Measurements from ENCODE around the gene CUX1. TPM values are rescaled to one million over a fixed set of nuclear protein-coding genes. Genes with fewer than 3 reads are reported as not detected.

Gene CUX1
- total RNA-seq, 1 experiment from 2014 or later = 64.3 TPM

DNA sequence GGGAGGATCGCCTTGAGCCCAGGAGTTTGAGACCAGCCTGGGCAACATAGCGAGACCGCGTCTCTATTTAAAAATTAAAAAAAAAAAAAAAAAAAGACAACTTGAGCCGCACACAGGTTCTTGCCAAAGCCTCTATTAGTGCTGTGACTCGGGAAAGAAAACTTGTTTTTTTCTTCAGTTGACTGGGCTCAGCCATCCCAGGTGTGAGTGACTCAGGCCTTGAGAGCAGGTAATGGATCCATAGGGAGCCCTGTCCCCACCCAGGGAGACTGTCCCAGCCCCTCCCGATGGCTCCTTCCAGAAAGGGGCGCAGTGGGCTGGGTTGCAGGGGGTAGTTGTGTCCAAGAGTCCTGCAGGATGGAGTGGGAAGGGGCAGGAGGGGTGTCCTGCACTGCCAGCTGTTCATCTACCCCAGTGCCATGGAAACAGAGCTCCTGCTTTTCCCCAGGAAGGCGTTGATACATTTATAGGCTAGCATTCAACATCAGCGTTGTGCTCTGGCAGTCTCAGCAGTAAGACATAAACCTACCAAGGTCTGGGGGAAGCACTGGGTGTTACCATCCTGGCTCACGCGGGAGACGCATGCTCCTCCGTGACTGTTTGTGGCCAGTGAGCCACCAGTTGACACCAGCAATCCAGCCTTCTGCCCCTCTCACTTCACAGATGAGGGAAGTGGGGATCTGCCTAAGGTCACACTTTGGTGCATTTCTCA, 126.6 kb downstream of the CUX1 start (continued):
- TF ChIP-seq, protein P1, sequence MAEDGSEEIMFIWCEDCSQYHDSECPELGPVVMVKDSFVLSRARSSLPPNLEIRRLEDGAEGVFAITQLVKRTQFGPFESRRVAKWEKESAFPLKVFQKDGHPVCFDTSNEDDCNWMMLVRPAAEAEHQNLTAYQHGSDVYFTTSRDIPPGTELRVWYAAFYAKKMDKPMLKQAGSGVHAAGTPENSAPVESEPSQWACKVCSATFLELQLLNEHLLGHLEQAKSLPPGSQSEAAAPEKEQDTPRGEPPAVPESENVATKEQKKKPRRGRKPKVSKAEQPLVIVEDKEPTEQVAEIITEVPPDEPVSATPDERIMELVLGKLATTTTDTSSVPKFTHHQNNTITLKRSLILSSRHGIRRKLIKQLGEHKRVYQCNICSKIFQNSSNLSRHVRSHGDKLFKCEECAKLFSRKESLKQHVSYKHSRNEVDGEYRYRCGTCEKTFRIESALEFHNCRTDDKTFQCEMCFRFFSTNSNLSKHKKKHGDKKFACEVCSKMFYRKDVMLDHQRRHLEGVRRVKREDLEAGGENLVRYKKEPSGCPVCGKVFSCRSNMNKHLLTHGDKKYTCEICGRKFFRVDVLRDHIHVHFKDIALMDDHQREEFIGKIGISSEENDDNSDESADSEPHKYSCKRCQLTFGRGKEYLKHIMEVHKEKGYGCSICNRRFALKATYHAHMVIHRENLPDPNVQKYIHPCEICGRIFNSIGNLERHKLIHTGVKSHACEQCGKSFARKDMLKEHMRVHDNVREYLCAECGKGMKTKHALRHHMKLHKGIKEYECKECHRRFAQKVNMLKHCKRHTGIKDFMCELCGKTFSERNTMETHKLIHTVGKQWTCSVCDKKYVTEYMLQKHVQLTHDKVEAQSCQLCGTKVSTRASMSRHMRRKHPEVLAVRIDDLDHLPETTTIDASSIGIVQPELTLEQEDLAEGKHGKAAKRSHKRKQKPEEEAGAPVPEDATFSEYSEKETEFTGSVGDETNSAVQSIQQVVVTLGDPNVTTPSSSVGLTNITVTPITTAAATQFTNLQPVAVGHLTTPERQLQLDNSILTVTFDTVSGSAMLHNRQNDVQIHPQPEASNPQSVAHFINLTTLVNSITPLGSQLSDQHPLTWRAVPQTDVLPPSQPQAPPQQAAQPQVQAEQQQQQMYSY (CRISPR knock-in tag; IDR thresholded peaks at IDR 0.05) = no peak
- TF ChIP-seq SP1 (CRISPR knock-in tag; conservative IDR thresholded peaks at IDR 0.05) = no peak
- no peak for TF ChIP-seq ARID4B (CRISPR knock-in tag; IDR thresholded peaks at IDR 0.05; ENCODE audit: borderline replicate concordance)

DNA sequence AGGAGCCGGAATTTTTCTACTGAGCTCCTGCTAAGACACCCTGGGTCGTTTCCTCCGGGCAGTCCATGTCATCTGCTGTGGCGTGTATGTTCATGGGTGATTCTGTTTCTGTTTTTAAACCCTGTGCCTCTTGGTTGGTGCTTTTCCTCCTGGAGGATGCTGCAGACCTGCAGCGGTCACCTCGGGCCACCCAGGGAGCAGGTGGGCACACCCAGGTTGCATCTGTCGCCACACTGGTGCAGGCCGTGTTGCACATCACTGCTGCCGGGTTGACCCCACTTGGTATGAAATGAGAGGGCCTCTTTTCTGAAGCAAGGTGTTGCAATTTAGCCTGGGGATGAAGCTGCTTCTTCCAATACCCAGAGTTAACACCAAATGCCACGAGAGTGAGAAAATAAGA, 127.2 kb downstream of the CUX1 start:
- H3K36me3 Mint-ChIP-seq = no peaks in the 10 kb centered on the region
- POLR2A ChIA-PET = interaction anchor here (0.6 kb wide), 1 partner anchor 170 kb away, joined by 5 read pairs; no protein-coding TSS in a partner anchor

DNA sequence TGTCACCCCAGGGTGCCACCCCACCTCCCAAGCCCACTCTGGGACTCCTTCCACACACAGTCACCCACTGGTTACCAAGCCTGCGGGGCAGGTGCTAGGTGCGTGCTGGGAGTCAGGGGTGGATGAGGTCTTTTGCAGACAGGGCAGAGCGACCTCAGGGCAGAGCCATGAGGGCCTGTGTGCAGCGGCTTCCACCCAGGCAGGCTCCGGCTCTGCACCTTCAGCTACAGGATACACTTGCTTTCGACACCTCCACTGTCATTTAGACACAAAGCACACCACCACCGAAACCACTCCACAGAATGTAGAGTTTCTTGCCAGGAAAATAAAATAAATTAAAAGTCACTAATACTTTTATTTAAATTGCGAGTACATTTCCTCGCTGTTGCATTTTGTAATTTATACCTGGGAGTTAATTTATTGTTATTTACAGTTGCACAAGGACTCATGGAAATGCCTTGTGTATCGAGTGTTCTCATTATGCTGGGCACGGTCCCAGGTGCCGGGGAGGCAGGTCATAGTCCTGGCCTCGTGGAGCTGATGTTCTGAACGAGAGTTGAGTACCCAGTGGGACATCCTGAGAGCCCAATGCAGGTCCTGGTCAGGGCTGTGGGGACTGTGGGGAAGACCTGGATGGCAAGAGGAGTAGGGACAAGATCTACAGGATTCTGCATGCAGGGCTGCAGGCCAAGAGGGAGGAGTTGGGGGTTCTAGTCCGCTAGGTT, 127.8 kb downstream of the CUX1 start:
- Mint-ChIP-seq H3K27me3 (ENCODE audit: low read depth) (no peaks in the 10 kb centered on the region), H3K4me1 (peaks cover 84% of the 10 kb centered on the region), H3K4me3 (no peak overlapping the region), H3K27ac (peak overlapping the region; percentile 72), H3K9me3 (no peaks in the 10 kb centered on the region), H3K36me3 (no peaks in the 10 kb centered on the region)
- TF ChIP-seq USF2 (CRISPR knock-in tag; IDR thresholded peaks at IDR 0.05) = no peak
- TF ChIP-seq TEAD1 (CRISPR knock-in tag; IDR thresholded peaks at IDR 0.05) = no peak
- TF ChIP-seq KAT7 (CRISPR knock-in tag; IDR thresholded peaks at IDR 0.05; ENCODE audit: borderline replicate concordance) = no peak
- TF ChIP-seq, protein P2, sequence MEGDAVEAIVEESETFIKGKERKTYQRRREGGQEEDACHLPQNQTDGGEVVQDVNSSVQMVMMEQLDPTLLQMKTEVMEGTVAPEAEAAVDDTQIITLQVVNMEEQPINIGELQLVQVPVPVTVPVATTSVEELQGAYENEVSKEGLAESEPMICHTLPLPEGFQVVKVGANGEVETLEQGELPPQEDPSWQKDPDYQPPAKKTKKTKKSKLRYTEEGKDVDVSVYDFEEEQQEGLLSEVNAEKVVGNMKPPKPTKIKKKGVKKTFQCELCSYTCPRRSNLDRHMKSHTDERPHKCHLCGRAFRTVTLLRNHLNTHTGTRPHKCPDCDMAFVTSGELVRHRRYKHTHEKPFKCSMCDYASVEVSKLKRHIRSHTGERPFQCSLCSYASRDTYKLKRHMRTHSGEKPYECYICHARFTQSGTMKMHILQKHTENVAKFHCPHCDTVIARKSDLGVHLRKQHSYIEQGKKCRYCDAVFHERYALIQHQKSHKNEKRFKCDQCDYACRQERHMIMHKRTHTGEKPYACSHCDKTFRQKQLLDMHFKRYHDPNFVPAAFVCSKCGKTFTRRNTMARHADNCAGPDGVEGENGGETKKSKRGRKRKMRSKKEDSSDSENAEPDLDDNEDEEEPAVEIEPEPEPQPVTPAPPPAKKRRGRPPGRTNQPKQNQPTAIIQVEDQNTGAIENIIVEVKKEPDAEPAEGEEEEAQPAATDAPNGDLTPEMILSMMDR (IDR thresholded peaks at IDR 0.05) = no peak
- TF ChIP-seq NFATC4 (CRISPR knock-in tag; IDR thresholded peaks at IDR 0.05) = no peak
- no peak for TF ChIP-seq SMAD4 (CRISPR knock-in tag; IDR thresholded peaks at IDR 0.05)
- ATAC-seq (no peak), DNase-seq (ENCODE audit: low spot score) (no peak)
- ChIA-PET CTCF (no interaction called here), POLR2A (interaction anchor here (0.6 to 1.8 kb wide), 2 partner anchors 9 to 171 kb away, joined by 5 to 6 read pairs; no protein-coding TSS in a partner anchor)

More for the DNA sequence above, 127.2 kb downstream of the CUX1 start:
- TF ChIP-seq ZNF121 (CRISPR knock-in tag; IDR thresholded peaks at IDR 0.05) (no peak), SP1 (CRISPR knock-in tag; conservative IDR thresholded peaks at IDR 0.05) (no peak), ATF1 (CRISPR knock-in tag; IDR thresholded peaks at IDR 0.05) (no peak)
- TF ChIP-seq, protein P3, sequence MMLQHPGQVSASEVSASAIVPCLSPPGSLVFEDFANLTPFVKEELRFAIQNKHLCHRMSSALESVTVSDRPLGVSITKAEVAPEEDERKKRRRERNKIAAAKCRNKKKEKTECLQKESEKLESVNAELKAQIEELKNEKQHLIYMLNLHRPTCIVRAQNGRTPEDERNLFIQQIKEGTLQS (CRISPR knock-in tag; conservative IDR thresholded peaks at IDR 0.05) = no peak
- Mint-ChIP-seq H3K9me3 (no peaks in the 10 kb centered on the region), H3K27me3 (ENCODE audit: low read depth) (no peaks in the 10 kb centered on the region), H3K4me1 (peaks cover 86% of the 10 kb centered on the region), H3K4me3 (no peak overlapping the region), H3K27ac (peak overlapping the region; percentile 72; the same call in 1 of the 2 replicates)
- ATAC-seq = no peak
- CTCF ChIA-PET = no interaction called here
- DNase-seq (ENCODE audit: low spot score) = no peak
